Mesendoderm (in vitro differentiated cells): Measurements from ENCODE around the gene NGEF.

Experiments
- DNase-seq: peaks from one replicate; pipeline ENCODE4 v3.0.0; 2013
- H2AK5ac ChIP-seq: 2 replicates; pipeline ENCODE4 v1.6.1; 2013; ENCODE audit warnings: low read length, inconsistent platforms
- H2BK120ac ChIP-seq: 2 replicates; pipeline ENCODE4 v1.6.1; 2013; ENCODE audit warnings: low read depth, mild to moderate bottlenecking, low read length, moderate library complexity, mixed read lengths
- H2BK15ac ChIP-seq: replicated peaks from 2 replicates; pipeline ENCODE4 v1.6.1; 2013; ENCODE audit warnings: low read depth, mild to moderate bottlenecking, moderate library complexity
- H2BK5ac ChIP-seq: 2 replicates; pipeline ENCODE4 v1.6.1; 2013; ENCODE audit warnings: low read length, inconsistent platforms
- H3K18ac ChIP-seq: 2 replicates; pipeline ENCODE4 v1.6.1; 2013; ENCODE audit warnings: mild to moderate bottlenecking, low read length, mixed read lengths
- H3K23ac ChIP-seq: one replicate; pipeline ENCODE4 v1.6.1; 2013; ENCODE audit warnings: low read length
- H3K27ac ChIP-seq: 2 replicates; pipeline ENCODE4 v1.5.1; 2013; ENCODE audit warnings: low read depth, mild to moderate bottlenecking, inconsistent platforms, low read length, moderate library complexity
- H3K27me3 ChIP-seq: 2 replicates; pipeline ENCODE4 v1.6.1; 2013; ENCODE audit warnings: low read length, control low read depth, mild to moderate bottlenecking, inconsistent platforms; ENCODE audit not compliant: insufficient read depth, poor library complexity
- H3K36me3 ChIP-seq: 2 replicates; pipeline ENCODE4 v1.6.1; 2013; ENCODE audit warnings: low read length, inconsistent platforms; ENCODE audit not compliant: control insufficient read depth, insufficient read depth
- H3K4ac ChIP-seq: one replicate; pipeline ENCODE4 v1.6.1; 2013; ENCODE audit warnings: low read depth, mild to moderate bottlenecking, low read length, moderate library complexity
- H3K4me1 ChIP-seq: 2 replicates; pipeline ENCODE4 v1.6.1; 2013; ENCODE audit warnings: low read depth, low read length, inconsistent platforms; ENCODE audit not compliant: control insufficient read depth
- H3K4me2 ChIP-seq: 2 replicates; pipeline ENCODE4 v1.6.1; 2013; ENCODE audit warnings: low read length
- H3K4me3 ChIP-seq: 2 replicates; pipeline ENCODE4 v1.5.1; 2013; ENCODE audit warnings: mild to moderate bottlenecking, low read length
- H3K56ac ChIP-seq: one replicate; pipeline ENCODE4 v1.6.1; 2013; ENCODE audit warnings: low read length
- H3K79me1 ChIP-seq: 2 replicates; pipeline ENCODE4 v1.6.1; 2013; ENCODE audit warnings: low read length, inconsistent platforms
- H3K79me2 ChIP-seq: 2 replicates; pipeline ENCODE4 v1.6.1; 2013; ENCODE audit warnings: mild to moderate bottlenecking, low read length; ENCODE audit not compliant: control insufficient read depth, insufficient read depth
- H3K9ac ChIP-seq: 2 replicates; pipeline ENCODE4 v1.6.1; 2013; ENCODE audit warnings: low read length, inconsistent platforms
- H4K5ac ChIP-seq: one replicate; pipeline ENCODE4 v1.6.1; 2013; ENCODE audit warnings: low read length
- H4K8ac ChIP-seq: one replicate; pipeline ENCODE4 v1.6.1; 2013; ENCODE audit warnings: low read depth, mild to moderate bottlenecking, control low read depth, low read length, moderate library complexity
- whole genome bisulfite sequencing: extraction: QIAGEN DNeasy Blood & Tissue Kit; methylation state at CpG from one replicate; pipeline ENCODE4 v1.1.7; 2013; ENCODE audit warnings: low lambda C conversion rate, missing lambda C conversion rate; ENCODE audit not compliant: insufficient coverage; ENCODE audit errors: extremely low coverage; 5-methylcytosine and 5-hydroxymethylcytosine counted together

NGEF gene

GRCh38 chr2:232870018-232870765 lies 142.9 kb downstream of the NGEF start, which contains the start of gene SNORC:
TSS of gene SNORC (plus strand) at chr2:232870264. CDS start at chr2:232870342, 78 bp downstream.
- DNase-seq: no peak
- Histone ChIP-seq H2BK120ac (no peak within 1 kb of the TSS), H2BK15ac (no peak within 1 kb of the TSS), H3K18ac (no peak within 1 kb of the TSS), H3K23ac (no peak within 1 kb of the TSS), H3K27me3 (no peaks in the 10 kb centered on the region), H3K56ac (no peak within 1 kb of the TSS), H2AK5ac (no peak within 1 kb of the TSS), H3K36me3 (no peaks in the 10 kb centered on the region), H4K8ac (no peak within 1 kb of the TSS), H3K4me2 (no peak within 1 kb of the TSS), H3K79me2 (no peaks in the 10 kb centered on the region), H3K4me1 (no peaks in the 10 kb centered on the region), H3K4ac (no peak within 1 kb of the TSS), H3K4me3 (no peak within 1 kb of the TSS), H4K5ac (no peak within 1 kb of the TSS), H3K9ac (no peak within 1 kb of the TSS), H3K27ac (no peak within 1 kb of the TSS), H3K79me1 (no peaks in the 10 kb centered on the region), H2BK5ac (no peak within 1 kb of the TSS)
- no CpG with 5 or more reads among the region's 21 CpGs for WGBS

DNA sequence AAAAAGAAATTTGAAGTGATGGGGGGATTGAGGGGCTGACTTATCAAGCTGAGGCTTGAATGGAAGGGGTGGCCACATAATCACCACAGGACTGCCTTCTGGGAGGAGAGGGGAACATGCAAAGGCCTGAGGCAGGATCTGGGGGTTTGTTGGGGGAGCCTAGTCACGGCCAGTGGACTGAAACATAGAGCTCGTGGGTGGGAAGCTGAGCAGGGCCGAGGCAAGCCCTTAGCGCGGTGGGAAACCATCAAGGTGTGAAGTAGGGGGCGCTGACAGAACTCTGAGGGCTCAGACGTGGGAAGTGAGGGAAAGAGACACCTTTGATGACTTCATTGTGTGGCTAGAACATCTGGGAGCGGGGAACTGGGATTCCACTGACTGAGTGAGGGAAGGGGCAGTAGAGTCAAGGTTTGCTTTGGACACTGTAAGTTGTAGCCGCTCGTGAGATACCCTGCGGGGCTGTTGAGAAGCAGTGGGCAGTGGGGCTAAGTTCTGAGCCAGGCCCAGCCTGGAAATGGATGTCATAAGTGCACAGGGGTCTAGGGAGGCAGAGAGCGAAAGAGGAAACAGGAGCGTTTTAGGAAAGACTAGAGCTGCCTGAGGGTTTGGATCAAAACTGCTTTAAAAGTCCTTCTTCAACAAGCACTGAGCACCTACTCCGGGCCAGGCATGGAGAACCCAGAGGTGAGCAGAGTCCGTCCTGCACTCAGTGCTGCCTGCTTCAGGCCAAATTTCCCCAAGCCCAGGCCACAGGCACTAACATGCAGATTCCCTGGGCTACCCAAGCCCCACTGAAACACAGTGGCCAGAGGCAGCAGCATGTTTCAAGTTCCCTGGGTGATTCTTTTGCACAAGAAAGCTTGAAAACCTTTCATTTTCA lies 143.7 kb downstream of the NGEF start:
- Histone ChIP-seq H3K9ac (no peak overlapping the region), H3K4me1 (no peaks in the 10 kb centered on the region), H3K36me3 (no peaks in the 10 kb centered on the region), H2BK5ac (no peak overlapping the region), H3K4me3 (no peak overlapping the region), H3K27me3 (no peaks in the 10 kb centered on the region), H3K27ac (no peak overlapping the region), H2BK15ac (no peak overlapping the region), H3K18ac (no peak overlapping the region), H2BK120ac (no peak overlapping the region), H4K8ac (no peak overlapping the region), H3K4ac (no peak overlapping the region), H3K79me2 (no peaks in the 10 kb centered on the region), H3K56ac (no peak overlapping the region), H3K79me1 (no peaks in the 10 kb centered on the region), H3K4me2 (no peak overlapping the region), H4K5ac (no peak overlapping the region), H2AK5ac (no peak overlapping the region), H3K23ac (no peak overlapping the region)
- no CpG with 5 or more reads among the region's 15 CpGs for WGBS
- peak; percentile 65 for DNase-seq

- H3K4me1 ChIP-seq: no peaks in the 10 kb centered on the region
- WGBS: no CpG with 5 or more reads among the region's 4 CpGs
- no peak overlapping the region for H3K27ac ChIP-seq
- H3K27me3 ChIP-seq: no peaks in the 10 kb centered on the region
- H2BK120ac ChIP-seq: no peak overlapping the region
- no peak overlapping the region for H3K9ac ChIP-seq
- H4K5ac ChIP-seq: no peak overlapping the region
- no peaks in the 10 kb centered on the region for H3K79me2 ChIP-seq
- no peak for DNase-seq
- no peak overlapping the region for H2AK5ac ChIP-seq
- no peak overlapping the region for H3K23ac ChIP-seq
- H3K18ac ChIP-seq: no peak overlapping the region
- H4K8ac ChIP-seq: no peak overlapping the region
- H3K79me1 ChIP-seq: no peaks in the 10 kb centered on the region
- no peak overlapping the region for H2BK15ac ChIP-seq
- H2BK5ac ChIP-seq: no peak overlapping the region
- H3K56ac ChIP-seq: no peak overlapping the region
- no peaks in the 10 kb centered on the region for H3K36me3 ChIP-seq
- H3K4ac ChIP-seq: no peak overlapping the region
- no peak overlapping the region for H3K4me3 ChIP-seq
- H3K4me2 ChIP-seq: no peak overlapping the region
Observed at GRCh38 chr2:232866104-232866503, 147.0 kb downstream of the NGEF start.

- no peak overlapping the region for H3K4ac ChIP-seq
- no peaks in the 10 kb centered on the region for H3K79me2 ChIP-seq
- H3K4me2 ChIP-seq: no peak overlapping the region
- H3K9ac ChIP-seq: no peak overlapping the region
- H3K4me3 ChIP-seq: no peak overlapping the region
- H3K36me3 ChIP-seq: no peaks in the 10 kb centered on the region
- no peaks in the 10 kb centered on the region for H3K27me3 ChIP-seq
- H3K23ac ChIP-seq: no peak overlapping the region
- no peak overlapping the region for H3K27ac ChIP-seq
- no CpG with 5 or more reads among the region's 1 CpG for WGBS
- no peaks in the 10 kb centered on the region for H3K79me1 ChIP-seq
- no peak overlapping the region for H2BK5ac ChIP-seq
- H3K4me1 ChIP-seq: no peaks in the 10 kb centered on the region
- H2BK15ac ChIP-seq: no peak overlapping the region
- H2AK5ac ChIP-seq: no peak overlapping the region
- no peak for DNase-seq
- no peak overlapping the region for H4K5ac ChIP-seq
- H3K56ac ChIP-seq: no peak overlapping the region
- no peak overlapping the region for H3K18ac ChIP-seq
- H2BK120ac ChIP-seq: no peak overlapping the region
- no peak overlapping the region for H4K8ac ChIP-seq
Observed at GRCh38 chr2:232865165-232865564, 147.9 kb downstream of the NGEF start.

GRCh38 chr2:232863996-232864395 lies 149.1 kb downstream of the NGEF start:
- H2BK120ac ChIP-seq: no peak overlapping the region
- H3K27ac ChIP-seq: no peak overlapping the region
- H3K23ac ChIP-seq: no peak overlapping the region
- no CpG with 5 or more reads among the region's 2 CpGs for WGBS
- no peak overlapping the region for H3K4ac ChIP-seq
- H3K27me3 ChIP-seq: no peaks in the 10 kb centered on the region
- no peak overlapping the region for H2BK5ac ChIP-seq
- no peak overlapping the region for H3K4me3 ChIP-seq
- DNase-seq: no peak
- H3K4me1 ChIP-seq: no peaks in the 10 kb centered on the region
- H4K8ac ChIP-seq: no peak overlapping the region
- no peaks in the 10 kb centered on the region for H3K79me2 ChIP-seq
- H3K9ac ChIP-seq: no peak overlapping the region
- H3K56ac ChIP-seq: no peak overlapping the region
- H3K4me2 ChIP-seq: no peak overlapping the region
- H4K5ac ChIP-seq: no peak overlapping the region
- no peak overlapping the region for H2AK5ac ChIP-seq
- H2BK15ac ChIP-seq: no peak overlapping the region
- H3K36me3 ChIP-seq: no peaks in the 10 kb centered on the region
- no peaks in the 10 kb centered on the region for H3K79me1 ChIP-seq
- no peak overlapping the region for H3K18ac ChIP-seq
